GM21717 (cell line): ENCODE data around the gene NKAIN4.
"Not testable (repeated sequence)": the region's sequence is repeated elsewhere in the genome, so short reads cannot be mapped to it uniquely, and the experiment has no call there.

ENCODE experiments used
- ATAC-seq: cut with Tn5 transposase; IDR thresholded peaks from one replicate; pipeline ENCODE4 v1.9.1; 2021; ENCODE audit warnings: mild to moderate bottlenecking, moderate library complexity; ENCODE audit not compliant: unreplicated experiment

The NKAIN4 gene

DNA sequence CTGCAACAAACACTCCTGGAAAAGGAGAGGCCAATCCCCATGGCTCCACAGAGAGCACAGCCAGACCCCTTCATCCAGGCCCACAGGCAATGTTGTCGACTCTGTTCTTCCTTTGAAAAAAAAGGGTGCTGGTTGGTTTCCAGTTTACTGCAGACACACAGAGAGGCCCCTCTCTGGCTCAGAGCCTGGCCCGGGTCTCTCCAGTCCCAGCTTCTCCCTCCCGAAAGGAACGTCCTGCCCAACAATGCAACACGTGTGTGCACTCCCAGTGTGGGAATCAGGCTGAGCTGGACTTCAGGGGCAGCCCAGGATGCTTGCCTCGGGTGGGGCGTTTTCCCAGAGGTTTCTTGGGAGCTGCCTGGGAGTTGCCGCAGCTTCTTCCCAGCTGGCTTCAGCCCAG is 4.5 kb upstream of the NKAIN4 start:
- no peak for ATAC-seq

DNA sequence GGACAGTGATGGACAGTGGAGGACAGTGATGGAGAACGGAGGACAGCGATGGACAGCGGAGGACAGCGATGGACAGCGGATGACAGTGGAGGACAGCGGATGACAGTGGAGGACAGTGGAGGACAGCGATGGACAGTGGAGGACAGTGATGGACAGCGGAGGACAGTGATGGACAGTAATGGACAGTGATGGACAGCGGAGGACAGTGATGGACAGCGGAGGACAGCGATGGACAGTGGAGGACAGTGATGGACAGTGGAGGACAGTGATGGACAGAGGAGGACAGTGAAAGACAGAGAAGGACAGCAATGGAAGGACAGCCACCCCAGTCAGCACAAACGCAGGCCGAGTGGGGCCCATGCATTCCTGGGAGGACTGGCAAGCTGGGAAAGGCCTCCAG is 3.4 kb upstream of the NKAIN4 start:
- no peak for ATAC-seq

DNA sequence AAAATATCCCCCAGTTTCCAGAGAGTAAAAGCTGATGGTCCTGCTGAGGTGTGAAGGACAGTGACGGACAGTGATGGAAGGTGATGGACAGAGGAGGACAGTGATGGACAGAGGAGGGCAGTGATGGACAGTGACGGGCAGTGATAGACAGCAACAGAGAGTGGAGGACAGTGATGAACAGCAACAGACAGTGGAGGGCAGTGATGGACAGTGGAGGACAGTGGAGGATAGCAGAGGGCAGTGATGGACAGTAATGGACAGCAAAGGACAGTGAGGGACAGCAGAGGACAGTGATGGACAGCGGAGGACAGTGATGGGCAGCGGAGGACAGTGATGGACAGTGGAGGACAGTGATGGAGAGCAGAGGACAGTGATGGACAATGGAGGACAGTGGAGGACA is 2.7 kb upstream of the NKAIN4 start:
- no peak for ATAC-seq

DNA sequence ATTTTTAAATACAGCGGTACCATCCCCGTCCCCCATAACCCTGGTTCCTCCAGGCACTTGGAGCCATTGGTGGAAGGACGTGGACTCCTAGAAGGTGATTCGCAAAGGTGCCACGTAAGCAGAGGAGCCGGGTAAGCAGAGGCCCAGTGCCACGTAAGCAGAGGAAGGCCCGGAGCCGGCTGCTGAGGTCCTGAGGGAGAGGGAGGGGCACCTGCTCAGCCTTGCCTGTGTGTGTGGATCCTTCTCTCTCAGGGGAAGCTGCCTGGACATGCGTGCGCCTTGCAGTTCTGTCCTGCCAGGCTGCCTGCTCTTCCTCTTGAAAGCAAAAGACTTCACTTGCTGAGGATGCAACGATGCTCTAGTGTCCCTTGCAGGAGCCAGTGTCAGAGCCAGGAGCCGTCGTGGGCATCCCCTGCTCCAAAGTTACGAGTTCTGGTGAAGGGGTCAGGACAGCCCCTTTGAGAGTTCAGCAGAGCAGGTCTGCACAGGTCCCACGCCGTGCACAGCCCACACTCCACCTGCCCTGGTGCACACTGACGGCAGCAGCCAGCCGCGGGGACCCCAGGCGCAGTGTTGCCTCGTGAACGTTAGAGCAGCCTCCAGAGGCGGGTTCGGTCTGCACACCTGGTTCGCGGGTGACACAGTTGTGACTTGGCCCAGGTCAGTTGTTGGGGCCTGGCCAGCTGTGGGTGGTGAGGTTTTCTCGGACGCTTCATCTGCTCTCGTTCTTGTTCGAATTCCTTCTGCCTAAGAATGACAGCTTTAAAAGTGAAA is 1.9 kb upstream of the NKAIN4 start:
- no peak for ATAC-seq

DNA sequence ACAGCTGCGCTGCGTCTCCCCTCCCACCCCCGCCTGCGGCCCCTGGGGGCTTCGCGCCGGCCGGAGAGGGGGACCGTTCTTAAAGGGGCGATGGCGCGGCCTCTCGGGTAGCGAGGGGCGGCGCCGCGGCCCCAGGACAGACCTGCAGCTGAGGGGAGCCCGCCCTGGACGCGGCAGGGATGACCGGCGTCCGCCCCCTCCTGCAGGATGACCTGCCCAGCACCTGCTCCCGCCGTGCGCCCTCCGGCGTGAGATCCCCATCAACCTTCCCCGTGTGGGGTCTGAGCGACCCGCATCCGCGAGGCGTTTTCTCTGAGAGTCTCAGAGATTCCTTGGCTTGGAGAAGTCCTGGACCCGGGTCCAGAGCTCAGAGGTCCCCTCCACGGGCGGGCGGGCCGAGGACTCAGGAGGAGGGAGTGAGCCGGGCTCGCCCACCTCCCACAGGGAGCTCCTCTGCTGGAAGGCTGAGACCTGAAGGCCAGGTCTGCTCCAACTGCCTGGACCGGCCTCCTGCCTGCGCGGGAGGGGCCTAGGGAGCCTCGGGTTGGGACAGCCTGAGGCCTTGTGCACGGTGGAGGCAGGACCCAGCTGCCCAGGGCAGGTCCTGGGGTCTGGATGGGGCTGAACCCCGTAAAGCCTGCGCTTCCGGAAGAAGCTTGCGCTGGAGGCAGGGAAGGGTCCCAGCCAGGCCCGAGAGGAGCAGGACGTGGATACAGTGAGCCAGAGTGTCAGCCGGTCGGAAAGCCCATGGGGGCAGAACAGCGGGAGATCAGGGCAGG is 532 bp upstream of the NKAIN4 start:
- no peak for ATAC-seq

DNA sequence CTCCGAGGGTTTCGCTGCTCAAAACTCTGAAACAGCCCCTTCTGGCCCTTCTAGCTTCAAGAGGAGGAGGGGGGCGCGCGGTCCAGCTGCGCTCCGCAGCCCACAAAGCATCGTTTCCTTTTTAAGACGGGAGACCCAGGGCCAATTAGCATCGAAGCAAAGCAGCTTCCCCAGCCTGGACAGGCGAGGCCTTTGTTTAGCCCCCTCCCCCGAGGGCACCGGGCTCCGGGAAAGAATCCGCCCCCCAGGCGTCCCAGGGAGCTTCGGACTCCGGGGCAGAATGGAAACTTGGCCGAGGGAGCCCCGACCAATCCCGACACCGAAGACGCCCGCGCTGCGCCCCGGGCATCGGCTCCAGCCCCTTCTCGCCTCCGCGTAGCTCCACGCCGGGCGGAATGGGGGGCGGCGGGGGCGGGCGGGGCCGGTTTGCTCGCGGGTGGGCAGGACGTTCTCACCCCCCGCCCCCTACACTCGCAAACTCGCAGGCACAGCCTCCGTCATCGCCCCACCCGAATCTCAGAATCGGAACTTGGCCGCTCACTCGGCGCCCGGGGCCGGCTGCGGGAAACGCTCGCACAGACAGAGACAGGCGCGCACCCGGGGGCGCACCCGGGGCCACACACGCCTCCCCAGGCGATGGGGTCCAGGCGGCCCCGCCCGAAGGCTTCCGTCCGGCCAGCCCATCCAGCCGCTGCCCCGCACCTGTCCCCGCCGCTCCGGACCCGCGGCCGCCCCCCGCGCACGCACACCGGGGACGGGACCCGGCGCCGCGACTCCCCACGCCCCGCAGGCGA is 628 bp downstream of the NKAIN4 start:
- ATAC-seq = no peak

DNA sequence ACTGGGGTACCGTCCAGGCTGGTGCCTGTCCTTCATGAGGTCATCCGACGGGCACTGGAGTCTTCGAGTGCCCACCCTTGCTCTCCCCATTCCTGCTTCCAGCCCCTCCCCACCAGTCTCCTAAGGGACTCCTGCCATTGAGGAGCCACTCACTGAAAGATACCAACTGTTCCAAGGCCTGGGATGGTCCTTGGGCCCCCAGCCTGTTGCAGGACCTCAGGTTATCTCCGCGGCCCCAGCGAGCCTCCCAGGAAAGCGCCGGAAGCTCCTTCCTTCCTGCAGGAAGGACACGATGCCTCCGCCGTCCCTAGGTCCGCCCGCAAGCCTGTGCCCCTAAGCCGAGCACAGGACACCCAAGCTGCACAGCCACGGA is 1.2 kb downstream of the NKAIN4 start:
- ATAC-seq = no peak

DNA sequence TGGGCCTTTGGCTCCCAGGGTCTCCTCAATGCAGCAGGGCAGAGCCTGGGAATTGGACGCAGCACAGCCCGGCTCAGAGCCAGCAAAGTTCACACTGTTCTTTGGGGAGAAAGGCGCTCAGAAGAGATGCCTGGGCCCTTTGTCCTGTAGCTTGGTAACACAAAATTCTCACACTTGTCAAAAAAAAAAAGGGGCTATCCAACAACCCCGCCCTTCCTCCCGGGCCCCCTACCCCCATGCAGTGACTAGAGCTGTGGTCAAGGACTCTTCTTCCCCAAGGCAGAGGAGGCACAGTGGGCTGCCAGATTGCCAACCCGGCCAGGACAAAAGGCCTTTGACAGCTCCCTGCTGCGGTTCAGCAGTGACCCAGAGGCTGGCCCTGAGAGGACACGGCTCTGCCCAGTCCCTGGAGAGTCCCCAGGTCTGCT is 2.0 kb downstream of the NKAIN4 start:
- ATAC-seq = no peak

DNA sequence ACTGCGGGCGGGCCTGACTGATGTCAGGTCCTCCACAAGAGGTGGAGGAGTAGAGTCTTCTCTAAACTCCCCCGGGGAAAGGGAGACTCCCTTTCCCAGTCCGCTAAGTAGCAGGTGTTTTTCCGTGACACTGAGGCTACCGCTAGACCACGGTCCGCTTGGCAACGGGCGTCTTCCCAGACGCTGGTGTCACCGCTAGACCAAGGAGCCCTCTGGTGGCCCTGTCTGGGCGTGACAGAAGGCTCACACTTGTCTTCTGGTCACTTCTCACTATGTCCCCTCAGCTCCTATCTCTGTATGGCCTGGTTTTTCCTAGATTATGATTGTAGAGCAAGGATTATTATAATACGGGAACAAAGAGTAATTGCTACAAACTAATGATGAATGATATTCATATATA is 2.9 kb downstream of the NKAIN4 start:
- ATAC-seq = not testable (repeated sequence)

DNA sequence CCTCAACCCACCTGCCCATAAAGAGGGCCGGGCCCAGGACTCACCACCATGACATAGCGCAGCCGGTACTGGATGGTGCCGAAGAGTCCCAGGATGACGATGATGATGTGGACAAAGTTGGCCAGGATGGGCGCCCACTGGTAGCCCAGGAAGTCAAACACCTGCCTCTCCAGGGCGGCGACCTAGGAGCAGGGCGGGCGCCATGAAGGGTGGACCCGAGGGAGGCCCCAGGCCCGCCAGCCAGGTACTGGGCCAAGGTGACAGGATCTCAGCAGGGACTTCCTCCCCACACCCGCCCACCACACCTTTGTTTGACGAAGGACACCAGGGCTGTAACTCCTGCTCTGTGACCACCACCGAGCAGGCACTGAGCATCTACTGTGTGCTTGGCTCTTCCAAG is 4.4 kb downstream of the NKAIN4 start:
- ATAC-seq = no peak

DNA sequence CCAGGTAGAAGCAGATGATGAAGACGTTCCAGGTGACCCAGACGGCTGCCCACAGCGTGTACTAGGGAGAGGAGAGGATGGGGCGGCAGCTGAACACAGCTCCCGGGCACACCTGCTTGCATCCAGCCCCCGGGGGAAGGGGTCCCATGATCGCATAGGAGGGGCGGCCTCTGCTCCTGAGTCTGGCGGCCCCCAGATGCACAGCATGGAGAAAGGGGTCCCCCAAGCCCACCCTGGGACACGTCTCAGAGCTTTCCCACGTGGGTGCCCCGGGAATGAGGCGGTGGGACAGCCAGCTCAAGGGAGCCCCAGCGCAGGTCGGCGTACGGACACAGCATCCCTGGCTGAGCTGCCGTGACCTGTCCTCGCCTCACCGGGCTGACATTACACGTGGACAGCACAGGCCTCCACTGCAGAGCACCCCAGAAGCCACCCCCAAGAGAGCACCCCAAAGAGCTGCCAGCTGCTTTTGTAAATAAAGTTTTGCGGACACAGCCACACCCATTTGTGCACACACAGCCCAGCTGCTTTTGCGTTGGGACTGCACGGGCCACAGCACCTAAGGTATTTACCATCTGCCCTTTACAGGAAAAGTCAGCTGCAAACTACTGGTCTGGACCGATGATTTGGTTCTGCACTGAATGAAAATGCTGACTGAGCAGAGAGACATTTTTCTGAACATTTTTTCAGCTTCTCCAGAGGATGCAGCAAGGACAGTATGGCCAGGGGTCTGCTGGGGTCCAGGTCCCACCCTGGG is 5.2 kb downstream of the NKAIN4 start:
- ATAC-seq = no peak

DNA sequence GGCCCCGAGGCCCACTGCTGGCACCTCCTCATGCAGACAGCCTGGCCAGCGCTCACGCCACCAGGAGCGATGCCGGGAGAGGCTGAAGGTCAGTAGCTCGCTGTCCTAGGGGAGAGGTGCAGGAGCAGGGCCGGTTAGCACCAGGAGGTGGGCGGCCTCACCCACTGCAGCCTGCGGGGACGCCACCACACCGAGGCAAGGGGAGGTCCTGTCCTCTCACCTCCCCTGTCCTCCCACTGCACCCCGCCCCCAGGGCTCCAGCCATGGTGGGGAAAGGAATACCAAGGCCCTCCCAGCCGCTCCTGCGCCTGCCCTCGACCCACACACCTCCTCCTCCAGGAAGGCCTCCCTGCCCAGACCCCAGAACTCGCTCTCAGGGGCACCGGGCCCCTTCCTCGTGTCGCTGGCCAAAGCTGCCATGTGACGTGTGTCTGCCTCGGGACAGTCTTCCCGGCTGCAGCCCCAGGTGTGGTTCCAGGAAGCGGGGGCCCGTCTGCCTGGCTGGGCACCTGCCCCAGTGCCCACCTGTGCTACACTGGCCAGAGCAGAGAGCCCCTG is 6.5 kb downstream of the NKAIN4 start:
- ATAC-seq = no peak

DNA sequence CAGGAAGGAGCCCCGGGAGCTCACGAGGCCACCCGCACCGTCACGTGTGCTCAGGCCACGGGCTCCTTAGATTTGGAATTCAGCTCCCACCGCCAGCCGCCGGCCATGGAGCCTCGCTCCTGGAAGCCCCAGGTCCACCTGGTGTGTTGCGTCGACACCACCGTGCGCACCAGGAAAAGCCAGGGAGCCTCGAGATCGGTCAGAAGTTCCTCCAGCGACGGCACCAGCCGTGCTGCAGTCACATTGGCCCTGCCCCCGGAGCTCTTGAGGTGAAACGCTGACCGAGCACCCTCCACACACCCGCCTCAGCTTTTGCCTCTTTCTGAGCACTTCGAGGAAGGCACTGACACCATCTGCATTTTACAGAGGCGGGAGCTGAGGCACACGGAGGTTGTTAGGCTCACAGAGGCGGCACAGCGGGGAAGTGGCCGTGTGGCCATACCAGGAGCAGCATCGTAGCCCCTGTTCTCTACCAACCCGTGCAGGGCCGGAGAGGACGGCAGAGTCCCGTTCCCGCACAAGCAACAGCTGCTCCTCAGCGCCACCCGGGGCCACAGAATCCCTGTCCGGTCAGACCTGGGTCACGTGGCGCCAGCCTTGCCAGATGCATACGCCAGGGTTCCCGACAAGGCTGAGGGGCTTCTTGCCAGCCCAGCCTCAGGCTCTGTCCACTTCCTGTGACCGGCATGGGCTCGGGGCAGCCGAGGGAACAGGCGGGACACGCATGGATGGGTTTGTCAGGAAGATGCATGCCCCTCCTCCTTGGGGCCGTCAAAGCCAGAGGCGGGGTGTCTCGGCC is 7.6 kb downstream of the NKAIN4 start:
- ATAC-seq = no peak

DNA sequence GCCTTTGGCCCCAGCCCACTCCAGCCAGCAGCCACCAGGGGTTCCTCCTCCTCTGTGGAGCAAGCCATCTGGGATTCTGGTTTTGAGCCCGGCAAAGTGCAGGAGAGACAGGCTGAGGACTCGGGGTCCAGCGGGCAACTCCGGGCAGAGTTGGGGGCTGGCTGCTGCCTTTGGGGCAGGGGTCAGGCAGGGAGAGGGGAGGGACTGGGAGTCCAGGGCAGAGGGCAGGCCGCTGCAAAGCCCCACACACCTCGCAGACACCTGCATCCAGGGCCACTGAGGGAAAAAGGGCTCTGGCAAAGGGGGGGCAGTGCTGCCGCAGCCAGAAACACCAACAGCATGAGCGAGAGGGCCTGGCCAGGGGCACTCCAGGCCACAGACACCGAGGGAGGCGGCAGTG is 9.8 kb downstream of the NKAIN4 start:
- ATAC-seq = no peak

DNA sequence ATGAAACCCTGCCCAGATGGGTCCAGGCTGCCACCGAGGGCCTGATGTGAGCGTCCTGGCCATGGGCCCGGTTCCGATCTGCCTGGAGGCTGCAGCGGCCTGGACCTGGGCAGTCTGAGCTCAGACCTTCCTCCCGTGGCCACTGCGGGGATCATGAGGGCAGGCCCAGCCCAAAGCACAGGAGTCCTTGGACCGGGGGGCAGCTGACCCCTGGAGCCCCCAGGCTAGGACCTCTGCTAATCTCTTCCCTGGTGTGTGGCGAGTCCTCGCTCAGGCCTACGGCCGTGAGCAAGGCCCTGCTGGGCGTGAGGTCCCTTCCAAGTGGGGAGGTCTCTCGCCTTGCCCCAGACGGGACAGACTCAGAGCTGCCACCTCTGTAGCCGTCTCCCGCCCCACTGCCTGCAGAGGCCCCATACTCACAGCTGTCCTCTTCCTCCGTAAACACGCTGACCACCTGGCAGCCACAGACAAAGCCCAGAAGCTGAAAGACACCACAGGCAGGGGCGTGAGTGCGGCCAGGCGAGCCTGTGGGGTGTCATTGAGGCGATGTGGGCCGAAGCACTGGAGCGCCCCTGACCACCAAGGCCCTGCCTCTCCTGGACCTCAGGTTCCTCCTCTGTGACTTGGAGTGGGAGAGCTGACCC is 10.5 kb downstream of the NKAIN4 start:
- no peak for ATAC-seq

DNA sequence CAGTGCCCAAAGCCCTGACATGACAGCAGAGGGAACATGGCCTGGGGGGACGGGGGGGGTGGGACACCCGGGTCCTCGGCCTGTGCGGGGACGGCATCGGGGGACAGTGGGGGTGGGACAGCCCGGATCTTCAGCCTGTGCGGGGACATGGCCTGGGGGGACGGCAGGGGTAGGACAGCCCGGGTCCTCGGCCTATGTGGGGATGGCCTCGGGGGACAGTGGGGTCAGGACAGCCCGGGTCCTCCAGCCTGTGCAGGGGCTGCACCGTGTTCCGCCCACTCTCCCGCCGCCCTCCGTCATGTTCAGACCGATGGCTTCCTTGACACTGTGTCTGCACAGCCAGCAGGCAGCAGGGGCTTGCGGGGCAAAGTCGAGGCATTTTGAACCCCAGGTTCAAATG is 11.5 kb downstream of the NKAIN4 start:
- no peak for ATAC-seq

DNA sequence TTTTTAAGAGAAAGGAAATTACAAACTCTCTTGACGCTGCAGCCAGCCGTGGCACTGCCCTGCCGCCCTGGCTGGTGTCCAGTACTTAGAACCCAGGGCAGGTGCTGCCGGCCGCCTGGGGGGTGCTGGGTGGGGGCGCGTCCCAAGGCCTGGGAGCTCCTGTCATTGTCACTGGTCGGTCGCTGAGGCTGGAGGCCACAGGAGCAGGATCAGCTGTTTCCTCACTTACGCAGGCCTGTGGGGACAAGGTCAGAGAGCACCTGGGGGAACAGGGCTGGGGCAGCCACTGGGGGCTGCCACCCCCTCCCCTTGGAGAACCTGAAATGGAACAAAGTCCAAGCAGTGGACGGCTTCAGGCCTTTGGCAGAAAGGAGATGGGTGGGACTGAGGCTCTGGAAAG is 13.0 kb downstream of the NKAIN4 start:
- no peak for ATAC-seq

DNA sequence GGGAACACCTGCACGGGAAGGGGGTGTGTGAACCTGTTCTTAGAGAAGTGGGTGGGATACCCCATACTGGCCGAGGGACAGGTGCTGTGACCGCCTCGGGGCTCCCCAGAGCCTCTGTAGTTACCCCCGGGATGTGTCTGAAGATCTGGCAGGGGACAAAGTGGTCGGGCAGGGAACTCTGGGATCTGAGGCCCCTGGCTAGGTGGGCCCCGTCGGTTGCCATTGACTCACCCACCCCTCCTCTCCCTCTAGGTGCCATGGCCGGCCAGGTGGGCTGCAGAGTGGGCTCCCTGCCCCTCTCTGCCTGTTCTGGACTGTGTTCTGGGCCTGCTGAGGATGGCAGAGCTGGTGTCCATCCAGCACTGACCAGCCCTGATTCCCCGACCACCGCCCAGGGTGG is 14.3 kb downstream of the NKAIN4 start:
- ATAC-seq = no peak

DNA sequence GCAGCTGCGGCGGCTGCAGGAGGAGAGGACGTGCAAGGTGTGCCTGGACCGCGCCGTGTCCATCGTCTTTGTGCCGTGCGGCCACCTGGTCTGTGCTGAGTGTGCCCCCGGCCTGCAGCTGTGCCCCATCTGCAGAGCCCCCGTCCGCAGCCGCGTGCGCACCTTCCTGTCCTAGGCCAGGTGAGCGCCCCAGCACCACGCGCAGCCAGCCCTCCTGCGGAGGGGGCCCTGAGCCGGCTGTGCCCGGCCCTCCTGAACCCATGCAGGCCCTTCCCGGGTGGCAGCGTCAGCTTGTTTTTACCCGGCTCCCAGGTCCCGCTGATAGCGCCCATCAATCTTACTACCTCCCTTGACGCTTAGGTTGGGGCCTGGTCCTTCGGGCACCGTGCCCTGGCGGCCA is 14.8 kb downstream of the NKAIN4 start:
- no peak for ATAC-seq
